DMS 273 (cell line): ENCODE data around the gene ATP5PO.
"Not testable (repeated sequence)": the region's sequence is repeated elsewhere in the genome, so short reads cannot be mapped to it uniquely, and the experiment has no call there.

Source experiments
- DNase-seq: peaks from one replicate; lab custom pipeline; 2025; ENCODE audit not compliant: unreplicated experiment; lab: John Stamatoyannopoulos, UW

ATP5PO gene

DNA sequence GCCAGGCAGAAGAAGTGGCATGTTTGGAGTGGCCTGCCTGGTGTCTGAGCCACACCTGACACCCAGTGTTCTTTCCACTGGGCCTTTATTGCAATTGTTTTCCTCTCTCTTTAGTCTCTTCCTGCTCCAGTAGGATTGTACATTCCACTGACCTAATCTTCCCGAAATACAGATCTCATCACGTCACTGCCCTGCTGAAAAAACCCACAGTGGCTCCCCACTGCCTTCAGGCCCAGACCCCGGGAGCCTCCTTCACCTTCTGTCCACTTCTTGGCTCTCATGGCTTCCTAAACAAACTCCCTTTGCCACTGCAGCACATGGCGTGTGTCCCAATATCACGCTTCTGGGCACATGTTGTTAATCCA lies 25.3 kb upstream of the ATP5PO start:
- peak; percentile 14 for DNase-seq

- DNase-seq = no peak
These were observed 24.7 kb upstream of the ATP5PO start for GRCh38 chr21:33940164-33940880.

DNA sequence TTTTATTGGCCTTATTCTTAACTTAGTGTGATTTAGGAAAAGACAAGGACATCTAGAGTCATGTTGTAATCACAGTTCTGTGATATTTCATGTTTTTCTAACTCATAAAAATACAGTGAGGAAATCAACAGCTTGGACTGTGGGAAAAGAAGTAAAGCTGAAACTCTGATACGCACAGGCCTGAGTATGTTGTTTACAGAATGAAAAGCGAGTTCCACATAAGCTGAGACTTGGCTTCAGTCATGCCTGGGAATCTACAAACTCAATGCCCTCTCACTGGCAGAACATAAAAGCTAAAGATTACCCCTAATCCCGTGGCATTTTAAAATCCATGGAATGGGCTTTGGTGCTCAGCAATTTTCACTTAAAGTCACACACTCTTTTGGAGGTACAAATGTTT lies 23.6 kb upstream of the ATP5PO start:
- DNase-seq = no peak

DNA sequence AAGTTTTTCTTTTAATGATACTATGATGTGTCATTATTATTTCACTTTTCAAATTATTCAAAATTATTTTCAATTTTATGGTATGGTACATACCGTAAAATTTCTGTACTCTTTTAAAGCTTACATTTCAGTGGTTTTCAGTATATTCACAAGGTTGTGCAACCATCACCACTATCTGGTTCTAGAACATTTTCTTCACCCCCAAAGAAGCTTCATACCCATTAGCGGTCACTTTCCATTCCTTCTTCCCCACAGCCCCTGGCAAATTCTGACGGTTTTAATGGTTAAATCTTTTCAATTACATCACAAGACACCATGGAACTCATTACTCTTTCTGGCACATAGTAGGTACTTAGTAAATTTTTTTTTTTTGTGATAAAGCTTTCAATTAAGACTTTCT lies 22.8 kb upstream of the ATP5PO start:
- no peak for DNase-seq

GRCh38 chr21:33937931-33938339 lies 22.3 kb upstream of the ATP5PO start:
- no peak for DNase-seq

DNA sequence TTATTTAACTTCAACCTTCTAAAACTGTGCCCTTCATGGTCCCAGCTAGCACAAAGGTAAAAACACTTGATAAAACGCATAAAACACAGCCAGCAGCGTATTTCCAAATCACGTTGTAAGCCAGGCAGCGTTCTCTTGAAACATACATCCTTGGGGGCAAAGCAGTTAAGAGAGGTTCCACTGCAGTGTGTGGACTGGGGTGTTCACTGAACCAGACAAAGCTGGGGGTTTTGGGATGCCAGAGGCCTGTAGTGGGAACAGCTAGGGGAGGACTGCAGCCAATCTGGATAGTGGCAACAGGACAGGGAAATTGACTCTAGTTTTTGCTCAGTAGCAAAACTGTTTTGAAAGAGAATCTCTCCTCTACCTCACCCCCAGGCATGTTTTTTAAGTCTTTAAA lies 21.5 kb upstream of the ATP5PO start:
- DNase-seq = no peak

DNA sequence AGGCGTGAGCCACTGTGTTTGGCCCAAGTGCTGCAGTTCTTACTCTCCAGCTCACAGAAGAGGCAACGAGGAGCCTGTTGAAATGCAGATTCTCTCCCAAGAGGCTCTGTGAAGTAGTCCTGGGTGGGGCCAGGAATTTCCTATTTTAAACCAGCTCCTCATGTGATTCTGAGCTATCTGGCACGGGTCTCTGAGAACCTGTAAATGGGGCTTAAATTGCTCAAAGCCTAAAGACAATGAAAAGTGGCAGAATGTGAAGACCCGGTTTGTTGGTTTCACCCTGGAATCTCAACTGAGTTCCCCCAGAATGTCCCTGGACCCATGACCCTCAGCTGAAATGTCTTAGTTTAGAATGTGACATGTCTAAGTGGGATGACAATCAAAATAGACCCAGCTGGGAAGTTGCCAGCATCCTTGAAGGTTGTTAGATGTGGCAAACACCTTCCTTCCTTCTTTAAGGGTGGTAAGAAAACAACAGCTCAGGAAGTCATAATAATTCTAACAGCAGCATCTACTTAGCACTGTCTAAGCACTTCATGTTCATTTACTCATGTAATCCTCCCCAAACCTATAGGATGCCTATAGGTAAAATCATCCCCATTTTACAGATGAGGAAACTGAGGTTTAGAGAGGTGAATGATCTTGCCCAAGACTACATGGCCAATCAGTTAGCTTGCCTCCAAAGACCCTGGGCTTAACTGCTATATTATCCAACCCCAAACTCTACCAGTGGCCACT lies 20.9 kb upstream of the ATP5PO start:
- no peak for DNase-seq

DNA sequence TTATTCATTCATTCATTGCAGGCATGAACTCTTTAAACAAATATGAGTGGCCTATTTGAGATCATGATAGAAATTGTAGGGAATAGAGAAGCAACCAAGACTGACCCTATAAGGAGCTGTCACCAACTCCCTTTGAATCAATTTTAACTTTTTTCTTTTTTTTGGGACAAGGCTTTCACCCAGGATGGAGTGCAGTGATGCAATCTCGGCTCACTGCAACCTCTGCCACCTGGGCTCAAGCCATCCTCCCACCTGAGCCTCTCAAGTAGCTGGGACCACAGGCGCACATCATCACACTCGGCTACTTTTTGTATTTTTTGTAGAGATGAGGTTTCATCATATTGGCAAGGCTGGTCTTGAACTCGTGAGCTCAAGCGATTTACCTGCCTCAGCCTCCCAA lies 17.1 kb upstream of the ATP5PO start:
- DNase-seq = no peak

DNA sequence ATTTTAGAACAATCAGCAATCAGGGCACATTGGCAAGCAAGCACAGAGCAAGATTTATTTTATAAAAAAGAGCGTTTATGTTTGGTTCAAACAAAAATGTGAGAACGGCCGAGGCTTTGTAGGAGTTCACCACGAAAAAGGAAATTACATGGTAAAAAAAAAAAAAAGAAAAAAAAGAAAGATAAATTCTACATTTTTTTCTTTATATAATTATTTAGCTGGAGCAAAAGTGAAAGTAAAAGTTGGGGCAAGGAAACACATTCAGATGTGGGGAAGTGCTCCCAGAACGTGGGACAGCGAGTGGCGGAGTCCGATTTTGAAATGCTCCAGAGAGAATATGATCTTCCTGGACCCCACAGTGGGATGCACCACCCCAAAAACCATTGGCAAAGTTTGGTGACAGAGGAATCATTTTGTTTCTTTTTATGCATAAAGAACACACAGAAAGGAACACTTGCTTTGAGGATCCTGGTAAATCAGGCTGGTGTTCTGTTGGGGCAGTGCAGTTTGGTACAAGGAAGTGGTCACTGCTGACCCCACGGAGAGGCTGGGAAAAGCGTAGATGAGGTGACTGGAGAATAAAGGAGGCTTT lies 16.3 kb upstream of the ATP5PO start:
- peak; percentile 17 for DNase-seq

DNA sequence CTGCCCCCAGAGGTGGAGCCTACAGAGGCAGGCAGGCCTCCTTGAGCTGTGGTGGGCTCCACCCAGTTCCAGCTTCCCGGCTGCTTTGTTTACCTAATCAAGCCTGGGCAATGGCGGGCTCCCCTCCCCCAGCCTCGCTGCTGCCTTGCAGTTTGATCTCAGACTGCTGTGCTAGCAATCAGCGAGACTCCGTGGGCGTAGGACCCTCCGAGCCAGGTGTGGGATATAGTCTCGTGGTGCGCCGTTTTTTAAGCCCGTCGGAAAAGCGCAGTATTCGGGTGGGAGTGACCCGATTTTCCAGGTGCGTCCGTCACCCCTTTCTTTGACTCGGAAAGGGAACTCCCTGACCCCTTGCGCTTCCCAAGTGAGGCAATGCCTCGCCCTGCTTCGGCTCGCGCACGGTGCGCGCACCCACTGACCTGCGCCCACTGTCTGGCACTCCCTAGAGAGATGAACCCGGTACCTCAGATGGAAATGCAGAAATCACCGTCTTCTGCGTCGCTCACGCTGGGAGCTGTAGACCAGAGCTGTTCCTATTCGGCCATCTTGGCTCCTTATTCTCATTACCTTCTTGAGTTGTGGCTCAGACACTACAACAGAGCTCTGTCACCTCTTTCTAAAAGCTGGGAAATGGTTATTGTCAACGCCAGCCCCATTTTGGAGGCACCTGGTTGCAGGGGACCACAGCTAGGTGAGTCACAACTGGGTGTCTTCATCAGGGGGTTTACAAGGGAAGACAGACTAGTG lies 15.6 kb upstream of the ATP5PO start:
- peak; percentile 37 for DNase-seq

DNA sequence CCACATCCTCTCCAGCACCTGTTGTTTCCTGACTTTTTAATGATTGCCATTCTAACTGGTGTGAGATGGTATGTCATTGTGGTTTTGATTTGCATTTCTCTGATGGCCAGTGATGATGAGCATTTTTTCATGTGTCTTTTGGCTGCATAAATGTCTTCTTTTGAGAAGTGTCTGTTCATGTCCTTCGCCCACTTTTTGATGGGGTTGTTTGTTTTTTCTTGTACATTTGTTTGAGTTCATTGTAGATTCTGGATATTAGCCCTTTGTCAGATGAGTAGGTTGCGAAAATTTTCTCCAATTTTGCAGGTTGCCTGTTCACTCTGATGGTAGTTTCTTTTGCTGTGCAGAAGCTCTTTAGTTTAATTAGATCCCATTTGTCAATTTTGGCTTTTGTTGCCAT lies 10.6 kb upstream of the ATP5PO start:
- DNase-seq = not testable (repeated sequence)

DNA sequence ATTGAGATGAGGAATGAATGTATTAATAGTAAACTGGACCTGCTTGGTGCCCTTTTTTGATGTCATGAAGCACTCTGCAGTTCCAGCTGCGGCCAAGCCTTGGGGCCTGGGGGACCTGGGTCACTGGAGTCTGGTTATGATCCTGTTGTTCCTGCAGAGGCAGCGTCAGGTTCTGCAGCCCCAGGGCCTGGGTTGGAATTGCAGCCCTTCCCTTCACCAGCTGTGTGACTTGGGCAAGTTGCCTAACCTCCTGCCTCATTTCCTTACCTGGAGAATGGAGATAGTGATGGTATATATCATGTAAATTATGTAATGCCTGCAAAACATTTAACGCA lies 9.1 kb upstream of the ATP5PO start:
- peak; percentile 65 for DNase-seq

- DNase-seq = peak; percentile 92
These were observed 8.6 kb upstream of the ATP5PO start for GRCh38 chr21:33924079-33924765.

DNA sequence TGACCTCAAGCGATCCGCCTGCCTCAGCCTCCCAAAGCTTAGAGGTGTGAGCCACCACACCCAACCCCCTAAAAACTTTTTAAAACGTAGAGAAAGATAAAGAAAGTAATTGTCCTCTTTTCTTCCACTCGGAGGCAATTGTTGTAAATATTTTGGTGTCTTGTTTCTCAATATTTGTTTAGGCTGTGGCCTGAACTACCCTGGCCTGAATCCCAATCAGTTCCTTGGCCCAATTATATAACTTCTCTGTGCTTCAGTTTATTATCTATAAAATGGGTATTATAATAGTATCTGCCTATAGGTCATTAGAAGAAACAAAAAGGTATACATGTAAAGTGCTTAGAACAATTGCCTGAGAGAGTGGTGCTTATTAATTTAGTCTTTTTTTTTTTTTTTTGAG lies 1.8 kb upstream of the ATP5PO start:
- DNase-seq = no peak

DNA sequence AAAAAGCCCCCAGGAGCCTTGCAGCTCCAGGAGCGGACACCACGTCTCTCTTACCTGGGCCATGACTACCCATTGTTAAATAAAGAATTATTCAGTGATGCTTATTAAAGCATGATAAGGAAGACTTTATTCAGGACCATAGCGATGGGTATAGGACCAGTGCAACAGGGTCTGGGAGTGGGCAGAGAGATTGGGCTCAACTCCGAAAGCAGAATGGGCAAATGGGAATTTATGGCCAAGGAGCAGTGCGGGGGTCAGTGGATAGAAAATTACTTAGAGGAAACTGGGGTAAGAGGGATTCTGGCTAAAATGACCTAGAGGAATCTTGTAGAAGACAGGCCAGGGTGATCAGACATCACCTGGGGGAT lies 580 bp upstream of the ATP5PO start:
- DNase-seq = no peak

- no peak for DNase-seq
These were observed 1.4 kb downstream of the ATP5PO start for GRCh38 chr21:33914188-33914587.

DNA sequence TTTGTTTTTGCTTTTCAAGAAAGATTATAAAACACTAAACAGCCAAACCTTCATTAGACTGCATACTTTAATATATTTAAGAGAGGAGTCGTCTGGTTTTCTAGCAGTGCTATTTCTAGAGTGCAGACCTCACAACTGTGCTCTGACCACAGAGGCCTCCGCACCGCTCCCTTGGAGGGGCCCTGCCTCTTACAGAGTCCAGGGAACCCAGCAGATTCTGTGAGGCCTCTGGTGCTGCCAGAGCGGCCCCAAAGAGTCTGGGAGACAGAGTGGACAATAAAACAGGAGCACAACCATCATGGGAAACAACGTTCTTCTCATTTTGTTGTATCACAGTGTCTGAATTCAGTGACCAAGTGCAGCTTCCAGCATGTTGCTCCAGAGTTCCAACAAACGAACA lies 5.8 kb downstream of the ATP5PO start:
- no peak for DNase-seq

GRCh38 chr21:33908760-33909159 lies 6.8 kb downstream of the ATP5PO start:
- DNase-seq = no peak

GRCh38 chr21:33904041-33904440 lies 11.6 kb downstream of the ATP5PO start:
- DNase-seq = no peak

DNA sequence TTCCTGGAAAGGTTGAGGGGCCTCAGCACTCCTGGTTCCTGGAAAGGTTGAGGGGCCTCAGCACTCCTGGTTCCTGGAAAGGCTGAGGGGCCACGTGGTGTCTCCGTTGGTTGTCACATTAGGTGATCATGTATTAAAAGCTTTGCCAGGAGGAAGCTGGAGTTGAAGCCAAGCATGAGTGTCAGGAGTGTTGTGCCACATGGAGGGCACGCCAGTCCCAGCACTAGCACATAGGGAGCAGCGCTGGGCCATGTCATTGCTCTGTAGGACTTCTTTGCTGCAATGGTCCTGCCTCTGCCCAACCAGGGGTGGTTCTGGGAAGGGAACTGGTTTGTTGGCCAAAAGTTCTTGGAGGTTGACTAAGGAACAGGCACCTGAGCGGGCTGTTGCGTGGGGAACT lies 13.3 kb downstream of the ATP5PO start:
- DNase-seq = no peak
